PC-9 (cell line): ENCODE measurements around the gene CLDND1. TPM values are rescaled to one million over a fixed set of nuclear protein-coding genes. Genes with fewer than 3 reads are reported as not detected.
A peak's percentile ranks its signal among the peaks of the same experiment; 100 is the strongest.

Experiments
- Bru-seq: library from RNA; stranded (reverse); fragments of 400-500 nt; gene quantifications from one replicate; lab custom pipeline; 2021; lab: Mats Ljungman, UMichigan
- BruChase-seq, 2 experiments: library from RNA; stranded (reverse); fragments of 400-500 nt; gene quantifications; one replicate each; lab custom pipeline; 2021; lab: Mats Ljungman, UMichigan
- BruUV-seq: library from RNA; stranded (reverse); fragments of 400-500 nt; replicated peaks from 2 replicates; lab custom pipeline; 2021; lab: Mats Ljungman, UMichigan
- CTCF ChIA-PET: fragments of 300-600 bp; sonication (Branson Sonifier 250); formaldehyde crosslinking; loops from one replicate; lab custom pipeline; 2022; ENCODE audit warnings: antibody characterized with exemption; lab: Charles Lee
- POLR2A ChIA-PET: fragments of 300-600 bp; sonication (Branson Sonifier 250); formaldehyde crosslinking; loops from one replicate; lab custom pipeline; 2022; ENCODE audit warnings: antibody characterized with exemption; ENCODE audit not compliant: unreplicated experiment; lab: Charles Lee
- DNase-seq, 2 experiments: peaks; one replicate each; pipeline versions ENCODE4 v3.0.0 to v3.0.0-alpha.2; 2015 to 2022; ENCODE audit warnings: mixed read lengths in 1 of 2
- H2AFZ ChIP-seq: fragments of 200-600 bp; sonication (generic); 2 replicates; pipeline ENCODE4 v1.8.1; 2017; ENCODE audit warnings: antibody characterized with exemption
- H3F3A ChIP-seq: fragments of 200-600 bp; sonication (generic); 2 replicates; pipeline ENCODE4 v1.8.1; 2017; ENCODE audit warnings: antibody characterized with exemption, mild to moderate bottlenecking, low read depth; ENCODE audit not compliant: insufficient read depth
- H3K27ac ChIP-seq: fragments of 200-600 bp; sonication (generic); 2 replicates; pipeline ENCODE4 v1.6.1; 2016; ENCODE audit warnings: mixed run types
- H3K27me3 ChIP-seq: fragments of 200-600 bp; sonication (generic); 2 replicates; pipeline ENCODE4 v1.6.1; 2016; ENCODE audit warnings: low read depth, mixed run types; ENCODE audit not compliant: insufficient read depth
- H3K36me3 ChIP-seq: fragments of 200-600 bp; sonication (generic); 2 replicates; pipeline ENCODE4 v1.6.1; 2016; ENCODE audit warnings: low read depth, mixed run types
- H3K4me1 ChIP-seq: fragments of 200-600 bp; sonication (generic); replicated peaks from 2 replicates; pipeline ENCODE4 v1.6.1; 2016; ENCODE audit warnings: mixed run types; ENCODE audit not compliant: insufficient read depth
- H3K4me2 ChIP-seq: fragments of 200-600 bp; sonication (generic); 2 replicates; pipeline ENCODE4 v1.6.1; 2017; ENCODE audit warnings: mixed run types
- H3K4me3 ChIP-seq: fragments of 200-600 bp; sonication (generic); 2 replicates; pipeline ENCODE4 v1.6.1; 2016; ENCODE audit warnings: mixed run types
- H3K79me2 ChIP-seq: fragments of 200-600 bp; sonication (generic); 2 replicates; pipeline ENCODE4 v1.6.1; 2017; ENCODE audit warnings: low read depth, mixed run types
- H3K9me2 ChIP-seq: fragments of 200-600 bp; sonication (generic); 2 replicates; pipeline ENCODE4 v1.8.1; 2017; ENCODE audit warnings: mild to moderate bottlenecking; ENCODE audit not compliant: insufficient read depth
- H3K9me3 ChIP-seq: fragments of 200-600 bp; sonication (generic); 2 replicates; pipeline ENCODE4 v1.8.1; 2016; ENCODE audit warnings: low read depth; ENCODE audit not compliant: insufficient read depth
- H4K20me1 ChIP-seq: fragments of 200-600 bp; sonication (generic); 2 replicates; pipeline ENCODE4 v1.8.1; 2017; ENCODE audit not compliant: insufficient read depth
- EZH2 ChIP-seq: fragments of 200-600 bp; sonication (generic); IDR thresholded peaks from 2 replicates; pipeline ENCODE4 v1.8.0; 2017; ENCODE audit warnings: antibody characterized with exemption, low read depth
- intact Hi-C: fragments of 100-400 bp; cut with micrococcal nuclease; formaldehyde crosslinking; loops from one replicate; pipeline ENCODE4 v1.10.0; 2022; ENCODE audit not compliant: unreplicated experiment
- long read RNA-seq: library from polyadenylated mRNA; stranded (forward); transcript quantifications from one replicate; pipeline ENCODE4 v2.0.0, GENCODE V29; 2022
- total RNA-seq: library from RNA; stranded (reverse); gene quantifications from 2 replicates; pipeline ENCODE4 v1.2.3, GENCODE V29; 2021
- TF ChIP-seq, protein P1 (sequence below): fragments of 200-600 bp; sonication (generic); conservative IDR thresholded peaks from 2 replicates; pipeline ENCODE4 v1.6.1; 2017; ENCODE audit warnings: mixed run types, antibody characterized with exemption, mild to moderate bottlenecking, moderate library complexity

CLDND1 gene
- total RNA-seq (143 and 152 TPM in 2 replicates), Bru-seq, nascent RNA (percentile 92 among the genes with signal in this experiment), BruChase-seq, experiment 1, labeled RNA remaining after a 2-hour chase (percentile 97 among the genes with signal in this experiment), BruChase-seq, experiment 2, labeled RNA remaining after a 6-hour chase (percentile 97 among the genes with signal in this experiment)
- long read RNA-seq, transcript CLDND1-220 (5 exons, 916 nt) = minor isoform, 7 of 311 reads
- long read RNA-seq, transcript CLDND1-201 (5 exons, 2,161 nt) = major isoform, 238 of 311 reads
- long read RNA-seq, partial matches to known transcripts = 15 of 311 reads
- long read RNA-seq, other reads (novel, unspliced or antisense) = 27 of 311 reads

DNA sequence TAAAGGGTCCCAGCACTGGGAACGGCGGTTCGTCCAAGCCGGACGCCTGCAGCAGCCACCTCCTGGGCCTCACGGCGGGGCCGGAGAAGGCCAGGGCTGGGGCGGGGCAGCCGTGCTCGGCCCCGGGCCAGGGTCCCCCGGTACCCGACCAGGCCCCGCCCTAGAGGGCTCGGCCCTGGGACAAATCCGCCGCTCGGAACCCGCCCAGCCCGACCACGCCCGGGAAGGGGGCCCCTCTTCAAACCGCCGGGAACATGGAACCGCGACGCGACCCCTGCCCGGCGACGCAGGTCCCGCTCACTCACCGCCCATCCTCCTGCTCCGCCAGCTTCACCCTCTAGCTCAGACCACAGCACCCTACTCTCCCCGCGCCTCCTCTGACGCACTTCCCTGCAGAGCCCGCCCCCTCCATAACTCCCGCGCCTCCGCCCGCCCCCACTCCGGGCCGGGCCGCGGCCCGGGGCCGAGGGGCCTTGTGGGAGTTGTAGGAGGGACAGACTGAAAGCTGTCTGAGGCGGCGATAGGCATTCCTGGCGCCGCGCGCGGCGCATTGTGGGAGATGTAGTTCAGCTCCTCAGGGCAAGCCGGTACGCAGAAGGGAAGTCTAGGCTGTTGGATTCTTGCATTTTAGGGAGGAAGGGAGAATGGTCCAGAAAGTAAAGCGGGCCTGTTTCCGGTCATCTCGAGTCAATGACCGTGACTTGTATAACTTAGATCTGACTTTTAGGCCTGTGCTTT, at the start of gene CLDND1:
Gene CLDND1 (minus strand): TSS at position 359 of the 738 bp plus-strand sequence. CDS start 1,478 bp downstream, outside the sequence.
- TF ChIP-seq, protein P1, sequence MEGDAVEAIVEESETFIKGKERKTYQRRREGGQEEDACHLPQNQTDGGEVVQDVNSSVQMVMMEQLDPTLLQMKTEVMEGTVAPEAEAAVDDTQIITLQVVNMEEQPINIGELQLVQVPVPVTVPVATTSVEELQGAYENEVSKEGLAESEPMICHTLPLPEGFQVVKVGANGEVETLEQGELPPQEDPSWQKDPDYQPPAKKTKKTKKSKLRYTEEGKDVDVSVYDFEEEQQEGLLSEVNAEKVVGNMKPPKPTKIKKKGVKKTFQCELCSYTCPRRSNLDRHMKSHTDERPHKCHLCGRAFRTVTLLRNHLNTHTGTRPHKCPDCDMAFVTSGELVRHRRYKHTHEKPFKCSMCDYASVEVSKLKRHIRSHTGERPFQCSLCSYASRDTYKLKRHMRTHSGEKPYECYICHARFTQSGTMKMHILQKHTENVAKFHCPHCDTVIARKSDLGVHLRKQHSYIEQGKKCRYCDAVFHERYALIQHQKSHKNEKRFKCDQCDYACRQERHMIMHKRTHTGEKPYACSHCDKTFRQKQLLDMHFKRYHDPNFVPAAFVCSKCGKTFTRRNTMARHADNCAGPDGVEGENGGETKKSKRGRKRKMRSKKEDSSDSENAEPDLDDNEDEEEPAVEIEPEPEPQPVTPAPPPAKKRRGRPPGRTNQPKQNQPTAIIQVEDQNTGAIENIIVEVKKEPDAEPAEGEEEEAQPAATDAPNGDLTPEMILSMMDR = no peak
- TF ChIP-seq EZH2 = no peak
- Histone ChIP-seq H3F3A (peaks cover 17% of the 10 kb centered on the region), H4K20me1 (no peaks in the 10 kb centered on the region), H3K79me2 (peaks cover 48% of the 10 kb centered on the region), H3K27ac (peak within 1 kb of the TSS; percentile 86), H2AFZ (peak within 1 kb of the TSS; percentile 84), H3K4me1 (peaks cover 22% of the 10 kb centered on the region), H3K27me3 (no peaks in the 10 kb centered on the region), H3K9me3 (no peaks in the 10 kb centered on the region), H3K4me3 (peak within 1 kb of the TSS; percentile 83), H3K36me3 (peaks cover 35% of the 10 kb centered on the region), H3K4me2 (peak within 1 kb of the TSS; percentile 90), H3K9me2 (no peaks in the 10 kb centered on the region)
- peak; percentile 96 to 98 for DNase-seq
- ChIA-PET CTCF (interaction anchor here (0.6 to 0.7 kb wide), 2 partner anchors 26 to 80 kb away, joined by 4 read pairs; no protein-coding TSS in a partner anchor), POLR2A (interaction anchor here (0.6 to 1.1 kb wide), 8 partner anchors 10 to 121 kb away, joined by 3 to 11 read pairs (median 6); partner anchors contain the start of gene CPOX)
- intact Hi-C loops = loop anchor here (1.0 to 5.0 kb wide), 5 partner anchors 9 to 178 kb away; partner anchors contain the start of gene CPOX
- TSS peak; percentile 24 for BruUV-seq

DNA sequence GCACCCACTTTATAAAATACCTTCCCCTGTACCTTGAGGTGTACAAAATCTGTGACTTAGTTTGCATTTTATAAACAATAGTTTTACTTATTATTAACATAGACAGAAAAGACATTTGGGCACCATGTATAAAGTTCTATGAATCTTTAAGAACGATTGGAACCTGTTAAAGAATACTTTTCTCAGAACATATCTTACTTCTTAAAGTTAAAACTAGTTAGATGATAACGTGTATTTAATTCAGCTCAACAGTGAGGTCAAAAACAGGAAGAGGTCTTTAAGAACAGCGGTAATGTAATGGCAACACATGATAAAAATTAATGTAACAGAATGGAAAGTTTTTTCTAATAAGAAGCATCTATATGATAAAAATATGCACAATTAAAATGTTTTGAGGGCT, 45.7 kb upstream of the CLDND1 start:
- peaks cover 13% of the 10 kb centered on the region; the same call in 1 of the 2 replicates for H3F3A ChIP-seq
- H3K4me1 ChIP-seq = peaks cover 25% of the 10 kb centered on the region
- BruUV-seq = no TSS peak
- H3K4me2 ChIP-seq = no peak overlapping the region
- DNase-seq = no peak
- no peak overlapping the region for H2AFZ ChIP-seq
- no peaks in the 10 kb centered on the region for H3K27me3 ChIP-seq
- no peaks in the 10 kb centered on the region for H3K9me2 ChIP-seq
- CTCF ChIA-PET = no interaction called here
- H3K36me3 ChIP-seq = no peaks in the 10 kb centered on the region
- H3K4me3 ChIP-seq = no peak overlapping the region
- intact Hi-C loops = no loop called here
- H3K27ac ChIP-seq = no peak overlapping the region
- no peaks in the 10 kb centered on the region for H3K79me2 ChIP-seq
- H4K20me1 ChIP-seq = no peaks in the 10 kb centered on the region
- no peak for TF ChIP-seq EZH2
- H3K9me3 ChIP-seq = no peaks in the 10 kb centered on the region
- POLR2A ChIA-PET = no interaction called here

DNA sequence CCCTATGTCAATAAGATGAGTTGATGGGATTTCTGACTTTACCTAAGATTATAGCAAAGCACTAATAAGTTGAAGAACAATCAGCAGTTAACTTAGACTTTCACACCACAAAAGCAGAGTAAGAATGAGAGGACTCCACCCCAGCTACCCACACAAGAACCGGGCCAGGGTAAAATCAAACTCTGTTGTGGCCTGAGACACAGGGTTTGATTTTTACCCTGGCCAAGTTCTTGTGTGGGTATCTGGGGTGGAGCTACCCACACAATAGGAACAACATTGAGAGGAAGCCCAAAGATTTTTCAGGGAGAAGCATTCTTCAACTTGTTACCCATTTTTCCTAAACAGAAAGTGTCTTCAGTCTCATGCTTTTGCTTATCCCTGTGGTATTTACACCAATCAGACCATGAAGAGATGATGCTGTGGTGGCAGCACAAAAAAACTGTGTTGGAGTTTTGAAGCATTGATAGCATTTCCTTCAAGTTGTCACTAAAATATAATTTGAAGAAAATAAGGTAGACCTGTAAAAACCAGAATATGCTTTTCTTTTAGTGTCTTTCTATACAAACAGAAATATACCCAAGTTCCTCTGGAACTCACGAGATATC, 45.1 kb upstream of the CLDND1 start:
- H2AFZ ChIP-seq = no peak overlapping the region

More for the DNA sequence above, 45.1 kb upstream of the CLDND1 start:
- H3K27ac ChIP-seq = no peak overlapping the region
- POLR2A ChIA-PET = no interaction called here
- peaks cover 25% of the 10 kb centered on the region for H3K4me1 ChIP-seq
- H3K36me3 ChIP-seq = no peaks in the 10 kb centered on the region
- H3K27me3 ChIP-seq = no peaks in the 10 kb centered on the region
- H3K9me2 ChIP-seq = no peaks in the 10 kb centered on the region
- H3K4me3 ChIP-seq = no peak overlapping the region
- H3K79me2 ChIP-seq = no peaks in the 10 kb centered on the region
- TF ChIP-seq, protein P1 = no peak
- TF ChIP-seq EZH2 = no peak
- DNase-seq = peak in 1 of 2 experiments; percentile 20
- BruUV-seq = no TSS peak
- intact Hi-C loops = no loop called here
- CTCF ChIA-PET = no interaction called here
- H3K4me2 ChIP-seq = no peak overlapping the region
- H3F3A ChIP-seq = peaks cover 17% of the 10 kb centered on the region; the same call in 1 of the 2 replicates
- no peaks in the 10 kb centered on the region for H4K20me1 ChIP-seq
- no peaks in the 10 kb centered on the region for H3K9me3 ChIP-seq
